ELF-1 (cell line): Measurements from ENCODE around the gene VTN.

Experiments used
- DNase-seq: peaks from one replicate; pipeline ENCODE4 v3.0.0-alpha.2; 2016; ENCODE audit warnings: low read depth, low spot score

Gene VTN

DNA sequence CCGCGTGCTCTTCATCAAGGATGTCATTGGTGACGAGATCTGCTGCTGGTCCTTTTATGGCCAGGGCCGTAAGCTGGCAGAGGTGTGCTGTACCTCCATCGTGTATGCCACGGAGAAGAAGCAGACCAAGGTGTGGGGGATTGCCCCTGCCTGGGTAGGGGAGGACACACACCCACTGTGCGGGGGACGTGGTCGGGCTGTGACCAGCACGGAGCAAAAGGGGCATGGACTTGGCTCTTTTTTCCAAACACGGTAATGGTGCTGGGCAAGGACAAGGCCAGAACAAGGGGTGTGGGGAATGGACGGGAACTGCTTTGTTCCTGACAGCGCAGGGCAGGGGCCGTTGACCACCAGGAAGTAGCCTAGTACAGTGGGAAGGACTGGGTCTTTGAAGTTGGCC, 27.8 kb downstream of the VTN start:
- no peak for DNase-seq

DNA sequence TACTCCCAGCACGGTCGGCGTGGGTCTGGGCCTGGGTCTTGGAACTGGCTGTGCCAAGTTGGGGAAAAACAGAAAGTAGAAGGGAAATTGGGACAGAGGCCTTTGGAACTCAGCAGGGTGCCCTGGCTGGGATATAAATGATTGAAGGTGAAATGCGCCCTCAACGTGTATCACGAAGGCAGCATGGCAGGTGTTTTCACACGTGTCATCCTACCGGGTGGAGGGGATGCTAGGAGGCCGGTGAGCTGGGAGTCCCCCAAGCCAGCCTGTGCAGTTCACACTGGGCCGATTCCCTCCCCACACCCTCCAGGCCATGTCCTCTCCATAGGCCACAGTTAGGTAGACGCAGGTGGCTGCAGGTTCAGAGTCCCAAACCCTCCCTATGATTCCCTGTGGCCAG, 28.6 kb downstream of the VTN start:
- no peak for DNase-seq

DNA sequence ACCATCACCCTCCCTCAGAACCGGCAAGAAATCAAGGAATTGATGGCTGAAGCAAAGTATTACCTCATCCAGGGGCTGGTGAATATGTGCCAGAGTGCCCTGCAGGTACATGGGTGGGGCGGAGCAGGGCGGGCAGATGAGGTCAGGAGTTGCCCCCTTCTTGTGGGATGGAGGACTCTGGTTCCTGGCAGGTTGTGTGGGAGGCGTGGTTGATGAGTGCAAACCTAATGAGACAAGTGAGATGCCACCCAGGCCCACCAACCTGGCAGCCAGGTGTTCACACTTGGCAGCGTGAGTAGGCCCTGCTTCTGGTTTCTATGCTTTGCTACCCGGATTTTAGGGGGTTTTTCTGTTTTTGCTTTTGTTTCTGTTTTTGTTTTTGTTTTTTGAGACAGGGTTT, 29.7 kb downstream of the VTN start:
- DNase-seq: no peak

DNA sequence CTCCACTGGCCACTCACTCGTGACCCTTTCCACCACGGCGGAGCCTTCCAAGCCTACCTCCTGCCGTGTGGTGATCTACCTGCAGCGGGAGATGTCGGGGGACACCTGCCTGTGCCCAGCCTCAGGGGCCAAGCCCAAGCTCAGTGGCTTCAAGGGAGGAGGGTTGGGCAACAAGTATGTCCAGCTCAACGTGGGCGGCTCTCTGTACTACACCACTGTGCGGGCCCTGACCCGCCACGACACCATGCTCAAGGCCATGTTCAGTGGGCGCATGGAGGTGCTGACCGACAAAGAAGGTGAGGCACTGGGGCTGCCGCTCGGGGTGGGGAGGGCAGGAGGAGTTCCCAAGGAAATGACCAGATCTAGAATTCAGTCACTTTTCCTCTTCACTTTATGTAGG, 30.7 kb downstream of the VTN start:
- DNase-seq: no peak

DNA sequence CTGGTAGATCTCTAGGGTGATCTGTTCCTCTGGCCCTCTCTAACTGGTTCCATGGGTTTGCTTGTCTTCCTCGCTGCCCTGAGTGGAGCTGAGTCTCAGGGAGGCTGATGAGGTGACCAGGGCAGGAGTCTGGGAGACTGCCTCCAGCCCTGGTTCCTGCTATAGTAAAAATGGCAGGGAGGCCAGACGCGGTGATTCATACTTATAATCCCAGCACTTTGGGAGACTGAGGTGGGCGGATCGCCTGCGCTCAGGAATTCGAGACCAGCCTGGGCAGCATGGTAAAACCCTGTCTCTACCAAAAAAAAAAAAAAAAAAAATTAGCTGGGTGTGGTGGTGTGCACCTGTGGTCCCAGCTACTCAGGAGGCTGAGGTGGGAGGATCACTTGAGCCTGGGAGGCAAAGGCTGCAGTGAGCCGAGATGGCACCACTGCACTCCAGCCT, 31.3 kb downstream of the VTN start:
- DNase-seq: peak; percentile 33

DNA sequence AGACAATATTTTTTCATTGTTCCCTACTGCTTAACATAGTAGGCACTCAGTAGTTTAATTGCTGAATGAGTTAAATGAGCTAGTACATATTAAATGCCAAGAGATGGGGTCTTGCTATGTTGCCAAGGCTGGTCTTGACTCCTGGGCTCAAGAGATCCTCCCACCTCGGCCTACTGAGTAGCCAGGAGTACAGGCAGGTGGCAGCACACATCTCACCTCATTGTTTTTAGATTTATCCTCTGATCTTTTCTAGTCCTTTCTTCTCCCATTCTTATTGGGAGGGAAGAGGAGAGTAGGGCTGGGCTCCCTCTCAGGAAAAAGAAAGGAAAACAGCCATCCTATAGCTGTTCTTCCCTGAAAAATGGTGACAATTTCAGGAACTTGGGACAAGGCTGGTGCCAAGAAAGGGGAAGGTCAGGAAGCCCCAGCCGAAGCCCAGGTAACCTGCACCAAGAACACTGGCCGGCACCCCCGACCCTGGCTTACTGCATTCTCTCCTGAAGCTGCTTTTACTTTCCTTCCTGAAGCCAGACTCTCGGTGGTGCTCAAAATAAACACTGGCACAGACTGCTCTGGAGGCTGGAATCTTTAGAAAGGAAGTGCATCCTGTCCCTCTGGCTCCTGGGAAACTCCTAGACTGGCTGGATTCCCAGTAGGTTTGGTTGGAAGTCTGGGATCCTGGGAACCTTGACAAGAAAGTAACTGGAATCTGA, 31.9 kb downstream of the VTN start:
- peak; percentile 21 for DNase-seq

DNA sequence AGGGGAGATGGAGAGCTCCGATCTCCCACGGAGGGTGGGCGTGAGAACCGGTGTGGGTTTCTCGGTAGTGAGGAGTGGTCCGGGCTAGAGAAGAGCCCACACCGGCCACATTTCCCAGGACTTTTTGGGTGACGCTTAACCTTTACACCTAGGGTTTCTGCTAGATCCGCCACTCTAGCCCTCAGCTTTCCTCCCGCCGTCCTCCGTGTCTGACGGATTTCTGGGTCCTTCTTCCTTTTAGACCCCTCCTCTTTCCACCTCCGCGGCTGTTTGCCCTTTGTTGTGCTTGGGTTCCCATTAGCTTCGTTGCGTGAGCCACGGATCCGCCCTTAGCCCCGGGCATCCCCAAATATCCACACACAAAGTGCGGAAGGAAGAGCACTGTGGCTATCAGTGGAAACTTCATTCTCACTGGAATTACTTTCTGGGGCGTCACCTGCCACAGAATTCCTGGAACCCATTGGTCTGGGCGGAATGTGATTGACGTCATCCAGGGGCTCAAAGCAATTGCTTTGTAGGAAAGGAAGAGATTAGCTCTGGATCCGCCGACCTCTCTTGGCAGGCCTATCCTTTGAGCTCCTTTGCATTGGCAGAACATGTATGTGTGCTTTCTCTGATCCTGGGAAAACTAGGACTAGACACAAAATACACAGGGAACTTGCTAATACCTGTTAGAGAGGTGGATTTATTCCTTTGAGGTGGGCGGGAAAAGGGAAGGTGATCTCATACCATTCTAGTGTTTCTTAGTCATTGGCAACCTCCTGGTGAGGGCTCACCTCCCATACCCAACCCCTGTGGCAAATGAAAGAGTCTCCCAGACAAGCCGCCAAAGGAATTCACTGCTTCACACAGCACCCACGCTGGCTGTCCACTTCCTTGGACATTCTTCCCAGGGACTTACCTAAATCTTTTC, 33.9 kb downstream of the VTN start:
- DNase-seq: peak; percentile 92

DNA sequence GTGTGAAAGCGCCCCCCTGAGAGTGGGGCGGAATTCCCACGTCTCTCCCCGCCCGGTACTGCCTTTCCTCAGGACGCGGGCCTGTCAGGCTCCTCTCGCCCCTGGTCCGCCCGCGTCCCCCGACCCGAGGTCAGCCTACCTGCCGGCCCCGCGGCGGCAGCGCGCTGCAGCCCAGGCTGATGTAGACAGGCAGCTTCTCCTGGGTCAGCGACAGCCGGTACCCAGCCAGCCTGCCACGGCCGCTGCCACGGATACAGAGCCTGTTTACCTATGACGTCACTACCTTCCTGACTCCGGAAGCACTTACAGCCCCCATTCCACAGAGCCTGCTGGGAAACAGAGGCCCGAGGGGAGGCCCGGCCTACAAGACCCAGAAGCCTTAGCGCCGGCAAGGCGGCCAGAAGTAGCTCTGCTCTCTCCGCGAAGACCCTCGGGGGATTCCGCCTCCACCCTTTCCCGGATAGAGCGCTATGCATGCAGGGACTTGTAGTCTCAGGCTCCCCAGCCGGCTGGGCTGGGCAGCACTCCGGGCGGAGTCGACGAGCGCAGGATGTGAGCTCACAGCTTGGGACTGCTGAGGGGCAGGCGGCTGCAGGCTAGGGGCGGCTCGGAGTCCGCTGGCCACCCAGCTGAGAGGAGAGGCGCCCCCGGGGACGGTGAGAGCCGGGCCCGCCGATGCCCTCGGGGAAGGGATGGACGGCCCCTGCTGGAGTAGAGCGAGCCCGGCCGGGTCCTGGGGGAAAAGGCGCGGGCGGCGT, 34.7 kb downstream of the VTN start, which contains the start of the genes IFT20 and TNFAIP1:
IFT20 (minus strand) TSS at position 272 of the 758 bp plus-strand sequence. CDS start 3,487 bp downstream, outside the sequence.
TNFAIP1 (plus strand) TSS at position 561 of the 758 bp plus-strand sequence. CDS start 3,761 bp downstream, outside the sequence.
- peak; percentile 100 for DNase-seq

DNA sequence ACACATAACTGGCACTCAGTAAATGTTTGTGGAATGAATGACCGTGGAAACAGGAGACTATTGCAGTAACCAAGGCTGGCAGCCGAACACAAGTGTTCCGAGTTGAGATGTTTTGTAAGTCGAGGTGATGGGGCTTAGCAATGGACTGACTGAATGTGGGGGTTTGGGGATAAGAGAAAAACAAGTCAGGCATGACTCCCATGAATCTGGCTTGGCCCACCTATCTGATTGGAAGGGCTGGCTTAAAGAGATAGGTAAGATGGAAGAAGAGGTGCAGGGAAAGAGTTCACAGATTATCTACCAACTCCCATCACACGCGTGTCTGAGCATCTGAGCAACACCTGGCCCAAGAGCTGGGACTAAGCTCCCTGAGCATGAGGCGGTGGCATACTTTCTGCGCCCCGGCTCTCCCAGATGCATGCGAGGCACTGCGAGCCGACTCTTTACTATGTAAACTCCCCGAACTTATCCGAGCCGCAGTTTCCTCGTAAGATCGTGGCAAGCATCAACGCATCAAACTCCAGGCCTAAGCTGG, 35.4 kb downstream of the VTN start:
- DNase-seq: no peak

DNA sequence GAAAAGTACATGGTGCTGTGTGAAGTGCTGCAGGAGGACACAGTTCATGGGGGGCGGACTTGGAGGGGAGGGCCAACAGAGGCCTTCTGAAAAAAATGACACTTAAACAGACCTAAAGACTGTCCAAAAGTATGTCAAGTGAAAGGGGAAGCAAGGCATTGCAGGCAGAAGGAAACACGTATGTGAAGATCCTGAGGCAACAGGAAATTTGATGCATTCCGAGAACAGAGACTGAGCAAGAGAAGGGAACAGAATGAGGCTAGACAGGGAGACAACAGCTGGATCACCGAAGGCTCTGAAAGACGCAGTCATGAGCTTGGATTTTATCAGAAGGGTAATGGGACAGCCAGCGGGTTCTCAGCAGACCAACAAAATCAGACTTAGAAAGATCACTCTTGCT, 35.9 kb downstream of the VTN start:
- DNase-seq: no peak

DNA sequence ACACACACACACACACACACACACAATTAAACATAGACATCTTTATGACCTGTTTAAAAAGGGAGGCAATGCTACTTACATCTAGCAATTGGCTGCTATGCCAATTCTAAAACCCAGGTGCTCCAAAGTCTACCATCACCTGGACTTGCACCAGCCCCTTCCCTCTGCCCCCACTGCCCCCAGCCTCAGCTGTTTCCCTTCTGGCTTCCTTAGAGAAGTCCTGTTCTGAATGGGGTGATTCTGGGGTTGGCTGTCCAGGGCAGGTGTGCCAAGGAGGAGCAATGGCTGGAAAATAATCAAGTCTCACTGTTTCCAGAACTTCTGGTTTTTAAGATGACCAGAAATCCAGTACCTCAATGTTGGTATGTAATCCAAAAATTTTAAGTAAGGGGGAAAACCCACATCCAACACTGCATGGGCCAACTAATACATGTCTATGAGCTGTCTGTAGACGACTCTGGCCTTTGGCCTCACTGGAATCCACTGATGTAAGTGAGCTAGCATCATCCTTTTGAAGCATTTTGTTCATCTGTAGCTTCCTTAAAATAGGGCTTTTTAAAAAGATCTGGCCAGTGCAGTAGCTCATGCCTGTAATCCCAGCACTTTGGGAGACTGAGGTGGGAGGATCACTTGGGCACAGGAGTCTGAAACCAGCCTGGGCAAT, 36.9 kb downstream of the VTN start:
- no peak for DNase-seq

DNA sequence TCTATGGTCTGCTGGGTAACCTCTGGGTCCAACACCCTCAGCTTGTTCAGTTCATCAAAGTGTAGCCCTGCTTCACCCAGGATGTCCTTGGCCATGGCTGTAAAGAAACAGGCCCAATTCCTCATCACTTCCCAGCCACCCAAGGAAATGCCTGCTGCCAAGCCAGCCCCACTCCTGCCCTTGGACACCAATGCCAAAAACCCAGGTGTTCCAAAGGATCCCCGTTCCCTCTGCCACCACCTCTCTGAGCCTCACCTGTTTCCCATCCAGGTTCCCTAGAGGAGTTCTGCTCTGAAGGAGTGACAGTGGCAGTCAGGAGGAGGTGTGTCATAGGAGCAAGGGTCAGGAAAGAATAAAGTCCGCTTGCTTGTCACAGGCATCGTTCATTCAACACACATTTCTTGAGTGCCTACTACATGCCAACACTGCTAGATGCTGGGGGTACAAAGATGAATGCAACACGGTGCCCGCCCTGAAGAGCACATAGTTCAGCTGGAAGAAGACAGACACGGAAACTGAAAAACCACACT, 38.2 kb downstream of the VTN start:
- no peak for DNase-seq

DNA sequence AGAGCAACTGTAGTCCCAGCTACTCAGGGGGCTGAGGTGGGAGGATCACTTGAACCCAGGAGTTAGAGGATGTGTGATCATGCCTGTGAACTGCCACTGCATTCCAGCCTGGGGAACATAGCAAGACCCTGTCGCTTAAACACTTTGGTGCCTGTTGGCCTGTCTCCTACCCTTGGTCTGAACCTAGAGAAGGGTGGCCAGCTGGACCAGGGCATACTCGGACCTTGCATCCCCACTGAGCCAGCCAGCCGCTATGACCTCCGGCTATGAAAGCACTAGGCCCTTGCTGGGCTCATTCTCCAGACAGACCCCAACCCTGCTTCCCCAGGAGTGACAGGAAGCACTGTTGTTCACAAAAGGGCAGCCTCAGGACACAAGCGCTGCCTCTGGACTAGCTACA, 39.4 kb downstream of the VTN start:
- no peak for DNase-seq

DNA sequence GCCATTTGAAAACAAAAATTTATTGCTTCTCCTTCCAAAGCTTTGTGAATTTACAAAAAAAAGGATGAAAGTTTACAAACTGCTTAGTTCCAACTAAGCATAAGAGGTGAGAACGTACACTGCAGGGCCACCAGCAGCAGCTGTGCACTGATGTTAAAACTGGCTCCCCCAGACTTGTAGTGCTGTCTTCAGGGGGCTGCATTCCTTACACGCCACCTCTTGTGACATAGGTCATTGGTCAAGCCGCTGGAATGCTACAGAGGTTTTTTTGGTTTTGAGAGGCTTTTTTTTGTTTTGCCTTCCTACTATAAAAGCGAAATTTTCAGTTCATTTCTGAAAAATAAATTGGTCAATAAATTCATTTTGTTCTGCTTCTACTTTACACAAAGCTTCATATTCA, 41.8 kb downstream of the VTN start:
- no peak for DNase-seq

DNA sequence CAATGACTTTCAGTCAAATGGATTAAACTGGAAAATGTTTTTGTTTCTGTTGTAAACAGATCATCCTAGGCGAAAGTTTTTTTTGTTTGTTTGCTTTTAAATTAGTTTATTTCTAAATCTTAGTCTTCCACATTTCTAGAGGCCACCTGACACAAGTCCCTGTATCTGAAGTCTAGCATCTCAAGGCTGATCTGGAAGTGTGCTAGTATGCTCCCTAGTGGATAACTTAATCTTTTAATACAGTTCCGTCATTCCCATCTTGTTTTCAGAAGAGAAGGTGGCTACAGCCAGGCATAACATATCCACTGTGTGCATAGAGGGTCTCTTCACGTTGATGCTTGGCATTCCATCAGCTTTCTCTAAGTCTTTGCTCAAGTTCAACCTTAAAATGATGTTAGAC, 42.4 kb downstream of the VTN start:
- DNase-seq: no peak

DNA sequence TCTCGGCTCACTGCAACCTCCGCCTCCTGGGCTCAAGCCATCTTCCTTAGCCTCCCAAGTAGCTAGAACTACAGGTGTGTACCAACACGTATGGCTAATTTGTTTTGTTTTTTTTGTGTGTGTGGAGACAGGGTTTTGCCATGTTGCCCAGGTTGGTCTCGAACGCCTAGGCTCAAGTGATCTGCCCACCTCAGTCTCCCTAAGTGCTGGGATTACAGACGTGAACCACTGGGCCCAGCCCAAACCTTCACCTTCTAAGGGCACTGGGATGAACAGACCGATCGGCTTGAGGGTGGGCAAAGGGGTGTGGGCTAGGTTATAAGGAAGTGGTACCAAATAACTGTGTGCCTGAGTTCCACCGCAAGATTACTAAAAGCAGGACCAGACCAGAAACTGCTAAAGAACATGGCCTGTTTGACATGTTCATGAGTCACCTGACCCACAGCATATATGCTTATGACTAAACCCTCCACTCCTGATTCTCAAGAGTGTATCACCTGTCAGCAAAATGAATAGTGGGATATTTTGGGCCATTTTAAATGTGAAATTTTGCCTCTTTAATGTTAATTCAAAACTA, 43.0 kb downstream of the VTN start:
- DNase-seq: no peak

DNA sequence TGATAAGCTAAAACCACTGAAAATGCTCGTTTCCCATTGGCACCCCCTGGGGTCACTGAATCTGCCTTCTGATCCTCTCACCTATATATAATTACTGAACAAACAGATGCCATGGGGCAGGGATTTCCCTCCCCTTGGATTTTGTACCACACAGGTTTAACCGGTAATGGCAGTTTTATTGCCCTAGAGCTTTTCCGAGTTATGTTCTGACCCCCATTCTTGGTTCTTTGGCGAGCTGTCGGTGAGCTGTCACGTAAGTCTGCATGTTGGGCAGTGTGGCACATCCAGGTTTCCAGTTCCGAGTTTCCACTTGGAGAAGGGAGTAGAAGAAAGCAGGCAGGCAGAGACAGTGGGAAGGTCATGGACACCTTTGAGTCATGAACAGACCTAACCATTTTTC, 44.0 kb downstream of the VTN start:
- DNase-seq: no peak

DNA sequence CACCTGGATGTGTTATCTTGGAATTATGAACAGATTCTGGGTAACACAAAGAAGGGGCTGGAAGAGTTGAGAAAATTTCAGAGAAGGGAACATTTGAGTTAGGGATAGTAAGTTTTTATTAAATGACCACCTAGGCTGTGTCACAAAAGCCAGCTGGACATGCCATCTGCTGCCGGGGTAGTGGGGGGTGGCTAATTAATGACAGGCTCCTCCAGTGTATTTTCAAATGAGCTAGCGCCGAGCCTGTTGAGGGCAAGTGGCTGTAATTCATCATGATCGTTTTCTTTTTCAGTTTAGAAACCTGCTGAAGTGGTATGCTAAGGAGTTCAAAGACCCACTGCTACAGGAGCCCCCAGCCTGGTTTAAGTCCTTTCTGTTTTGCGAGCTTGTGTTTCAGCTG, 44.9 kb downstream of the VTN start:
- no peak for DNase-seq

DNA sequence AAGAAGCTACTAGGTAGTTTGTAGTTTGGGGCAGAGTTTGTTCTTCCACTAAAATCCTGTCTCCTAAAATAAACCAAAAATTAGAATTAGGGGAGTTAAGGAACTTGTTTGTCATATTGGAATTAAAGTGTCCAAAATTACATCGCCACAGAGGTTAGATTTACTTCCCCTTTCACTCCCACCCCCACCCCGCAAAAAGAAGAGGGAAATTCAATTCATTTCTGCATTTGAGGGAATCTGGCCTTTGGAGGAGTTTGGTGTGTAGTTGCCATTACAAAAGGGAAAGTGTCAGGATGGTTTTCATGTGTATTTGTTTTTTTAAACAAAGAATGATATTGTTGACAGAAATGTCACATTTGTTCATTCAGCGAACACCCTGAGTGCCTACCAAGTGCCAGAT, 45.3 kb downstream of the VTN start:
- no peak for DNase-seq

DNA sequence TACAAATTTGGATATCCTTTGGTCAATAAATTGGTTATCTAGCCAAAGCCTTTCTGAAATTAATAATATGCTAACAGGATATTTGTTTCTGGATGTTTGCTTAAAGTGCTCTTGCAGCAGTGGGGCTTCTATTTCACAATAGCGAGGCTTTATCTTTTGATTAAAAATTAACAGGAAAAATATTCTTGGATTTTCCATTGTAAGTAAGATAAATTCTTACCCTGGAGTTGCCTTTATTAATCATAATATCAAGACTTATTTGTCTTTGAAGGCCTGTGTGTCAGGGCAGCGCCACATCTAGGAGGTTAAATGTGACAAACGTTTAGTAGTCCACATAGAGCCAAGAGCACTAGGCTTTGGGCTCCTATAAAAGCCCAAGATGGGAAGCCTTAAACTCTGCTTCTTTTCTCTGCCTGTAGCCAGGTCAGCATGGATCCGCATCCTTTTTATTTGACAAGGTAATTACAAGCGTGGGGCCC, 45.8 kb downstream of the VTN start:
- DNase-seq: no peak
